Right atrium auricular region (tissue), 2 donors: ENCODE measurements around the gene CCNL1. TPM values are rescaled to one million over a fixed set of nuclear protein-coding genes. Genes with fewer than 3 reads are reported as not detected.
"Not testable (repeated sequence)": the region's sequence is repeated elsewhere in the genome, so short reads cannot be mapped to it uniquely, and the experiment has no call there.

Experiments used
- DNase-seq: peaks from one replicate; pipeline ENCODE4 v3.0.0-alpha.2; 2019; ENCODE audit warnings: low spot score
- H3K27ac ChIP-seq, 2 donors: fragments of 200-600 bp; sonication (generic); 1 replicate in 1 of 2; 2 replicates in 1 of 2; pipeline ENCODE4 v1.5.1; 2016 to 2019
- H3K27me3 ChIP-seq, 2 donors: fragments of 200-600 bp; sonication (generic); one replicate each; pipeline versions ENCODE4 v1.5.1 to v1.6.0; 2017 to 2019
- H3K36me3 ChIP-seq: fragments of 200-600 bp; sonication (generic); one replicate; pipeline ENCODE4 v1.5.1; 2016
- H3K4me1 ChIP-seq, 2 donors: fragments of 200-600 bp; sonication (generic); one replicate each; pipeline versions ENCODE4 v1.5.1 to v1.6.0; 2017 to 2019
- H3K4me3 ChIP-seq, 2 donors: fragments of 200-600 bp; sonication (generic); 1 replicate in 1 of 2; 2 replicates in 1 of 2; pipeline ENCODE4 v1.5.1; 2017 to 2019; ENCODE audit warnings: mild to moderate bottlenecking in 1 of 2, moderate library complexity in 1 of 2
- H3K9me3 ChIP-seq, 2 donors: fragments of 200-600 bp; sonication (generic); one replicate each; pipeline ENCODE4 v1.5.1; 2019
- total RNA-seq, 2 donors: library from RNA; depleted of rRNA; stranded (reverse); fragments of >200 nt; gene quantifications; one replicate each; pipeline ENCODE4 v1.1.0, GENCODE V29; 2016
- TF ChIP-seq, protein P1 (sequence below), 2 donors: fragments of 200-600 bp; sonication (generic); IDR thresholded peaks; one replicate each; pipeline ENCODE4 v1.5.1; 2019; ENCODE audit warnings: antibody characterized with exemption in 2 of 2

Gene CCNL1
- total RNA-seq, 2 donors from 2014 or later: 43.8 to 44.3 TPM

GRCh38 chr3:157179365-157179803 is 19.4 kb upstream of the CCNL1 start:
- no peak overlapping the region for H3K27ac ChIP-seq
- no peak for DNase-seq
- no peaks in the 10 kb centered on the region for H3K9me3 ChIP-seq
- H3K4me1 ChIP-seq: peaks cover 0 to 13% of the 10 kb centered on the region in 2 donors
- H3K27me3 ChIP-seq: no peaks in the 10 kb centered on the region
- TF ChIP-seq, protein P1, sequence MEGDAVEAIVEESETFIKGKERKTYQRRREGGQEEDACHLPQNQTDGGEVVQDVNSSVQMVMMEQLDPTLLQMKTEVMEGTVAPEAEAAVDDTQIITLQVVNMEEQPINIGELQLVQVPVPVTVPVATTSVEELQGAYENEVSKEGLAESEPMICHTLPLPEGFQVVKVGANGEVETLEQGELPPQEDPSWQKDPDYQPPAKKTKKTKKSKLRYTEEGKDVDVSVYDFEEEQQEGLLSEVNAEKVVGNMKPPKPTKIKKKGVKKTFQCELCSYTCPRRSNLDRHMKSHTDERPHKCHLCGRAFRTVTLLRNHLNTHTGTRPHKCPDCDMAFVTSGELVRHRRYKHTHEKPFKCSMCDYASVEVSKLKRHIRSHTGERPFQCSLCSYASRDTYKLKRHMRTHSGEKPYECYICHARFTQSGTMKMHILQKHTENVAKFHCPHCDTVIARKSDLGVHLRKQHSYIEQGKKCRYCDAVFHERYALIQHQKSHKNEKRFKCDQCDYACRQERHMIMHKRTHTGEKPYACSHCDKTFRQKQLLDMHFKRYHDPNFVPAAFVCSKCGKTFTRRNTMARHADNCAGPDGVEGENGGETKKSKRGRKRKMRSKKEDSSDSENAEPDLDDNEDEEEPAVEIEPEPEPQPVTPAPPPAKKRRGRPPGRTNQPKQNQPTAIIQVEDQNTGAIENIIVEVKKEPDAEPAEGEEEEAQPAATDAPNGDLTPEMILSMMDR (IDR thresholded peaks at IDR 0.05): no peak
- H3K4me3 ChIP-seq: no peak overlapping the region
- H3K36me3 ChIP-seq: no peaks in the 10 kb centered on the region

- DNase-seq, H3K27ac ChIP-seq, H3K4me3 ChIP-seq, H3K9me3 ChIP-seq, H3K36me3 ChIP-seq, H3K27me3 ChIP-seq: not testable (repeated sequence)
- peaks cover 0 to 20% of the 10 kb centered on the region in 2 donors for H3K4me1 ChIP-seq
Measured at GRCh38 chr3:157178503-157179364, 18.8 kb upstream of the CCNL1 start.

DNA sequence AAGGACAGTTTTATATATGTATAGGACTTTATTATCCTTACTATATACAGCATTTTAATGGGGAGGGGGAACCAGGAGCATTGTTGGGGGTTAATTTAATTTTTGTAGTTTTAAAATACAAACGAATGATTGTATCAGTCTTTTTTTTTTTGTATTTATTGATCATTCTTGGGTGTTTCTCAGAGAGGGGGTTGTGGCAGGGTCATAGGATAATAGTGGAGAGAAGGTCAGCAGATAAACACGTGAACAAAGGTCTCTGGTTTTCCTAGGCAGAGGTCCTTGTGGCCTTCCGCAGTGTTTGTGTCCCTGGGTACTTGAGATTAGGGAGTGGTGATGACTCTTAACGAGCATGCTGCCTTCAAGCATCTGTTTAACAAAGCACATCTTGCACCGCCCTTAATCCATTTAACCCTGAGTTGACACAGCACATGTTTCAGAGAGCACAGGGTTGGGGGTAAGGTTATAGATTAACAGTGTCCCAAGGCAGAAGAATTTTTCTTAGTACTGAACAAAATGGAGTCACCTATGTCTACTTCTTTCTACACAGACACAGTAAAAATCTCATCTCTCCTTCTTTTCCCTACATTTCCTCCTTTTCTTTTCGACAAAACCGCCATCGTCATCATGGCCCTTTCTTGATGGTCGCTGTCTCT is 18.0 kb upstream of the CCNL1 start:
- H3K36me3 ChIP-seq, H3K27me3 ChIP-seq, H3K4me3 ChIP-seq, H3K27ac ChIP-seq, DNase-seq, H3K9me3 ChIP-seq: not testable (repeated sequence)
- H3K4me1 ChIP-seq: peaks cover 0 to 20% of the 10 kb centered on the region in 2 donors

DNA sequence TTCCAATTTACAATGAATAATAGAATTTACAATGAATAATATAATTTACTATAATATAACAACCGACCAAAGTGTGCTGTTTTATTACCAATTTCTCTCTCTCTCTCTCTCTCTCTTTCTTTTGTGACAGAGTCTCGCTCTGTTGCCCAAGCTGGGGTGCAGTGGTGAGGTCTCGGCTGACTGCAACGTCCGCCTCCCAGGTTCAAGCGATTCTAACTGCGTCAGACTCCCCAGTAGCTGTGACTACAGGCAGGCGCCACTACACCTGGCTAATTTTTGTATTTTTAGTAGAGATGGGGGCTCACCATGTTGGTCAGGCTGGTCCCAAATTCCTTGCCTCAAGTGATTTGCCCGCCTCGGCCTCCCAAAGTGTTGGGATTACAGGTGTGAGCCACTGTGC is 17.0 kb upstream of the CCNL1 start:
- H3K9me3 ChIP-seq: no peaks in the 10 kb centered on the region
- peaks cover 0 to 20% of the 10 kb centered on the region in 2 donors for H3K4me1 ChIP-seq
- H3K27ac ChIP-seq: no peak overlapping the region
- H3K27me3 ChIP-seq: no peaks in the 10 kb centered on the region
- no peaks in the 10 kb centered on the region for H3K36me3 ChIP-seq
- DNase-seq: no peak
- H3K4me3 ChIP-seq: no peak overlapping the region
- TF ChIP-seq, protein P1 (IDR thresholded peaks at IDR 0.05): no peak

DNA sequence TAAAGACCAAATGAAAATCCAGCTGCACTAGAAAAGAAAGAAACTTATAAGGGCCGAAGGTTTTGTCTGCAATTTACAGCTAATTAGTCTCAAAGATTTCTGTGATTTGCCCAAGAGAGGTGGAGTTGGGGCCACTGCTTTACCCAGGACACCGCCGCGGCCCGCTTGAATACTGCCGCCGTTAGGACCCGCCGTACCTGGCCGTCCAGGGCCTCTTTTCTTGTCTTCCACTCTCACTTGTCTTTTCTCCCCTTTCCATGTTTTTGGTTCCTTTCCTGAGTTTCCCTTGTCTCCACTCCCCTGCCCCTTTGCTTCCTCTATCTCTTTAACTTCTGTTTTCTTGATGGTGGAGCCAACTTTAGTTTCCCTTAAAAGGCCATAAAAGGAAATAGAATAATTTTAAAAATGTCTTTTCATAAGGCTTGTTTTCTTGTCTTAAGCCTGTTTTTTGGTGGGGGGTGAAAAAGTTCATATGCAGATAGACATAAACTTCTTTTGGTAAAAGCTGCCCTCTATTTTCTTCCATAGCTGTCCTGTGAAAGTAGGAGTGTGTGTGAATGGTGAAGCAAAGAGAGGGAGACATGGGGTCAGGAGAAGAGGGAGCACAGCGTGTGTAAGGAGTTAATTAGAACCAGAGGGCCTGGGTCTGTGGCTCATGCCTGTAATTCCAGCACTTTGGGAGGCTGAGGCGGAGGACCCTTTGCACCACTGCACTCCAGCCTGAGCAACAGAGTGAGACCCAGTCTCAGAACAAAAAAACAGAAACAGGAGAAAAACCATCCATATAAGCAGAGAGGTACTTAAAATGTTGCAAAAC is 16.0 kb upstream of the CCNL1 start:
- H3K27me3 ChIP-seq: no peaks in the 10 kb centered on the region
- H3K27ac ChIP-seq: peak overlapping the region; percentile 98 to 99
- TF ChIP-seq, protein P1 (IDR thresholded peaks at IDR 0.05): no peak
- no peaks in the 10 kb centered on the region for H3K9me3 ChIP-seq
- DNase-seq: no peak
- H3K4me1 ChIP-seq: peaks cover 0 to 20% of the 10 kb centered on the region in 2 donors
- no peaks in the 10 kb centered on the region for H3K36me3 ChIP-seq
- H3K4me3 ChIP-seq: peak overlapping the region; percentile 50 to 62

DNA sequence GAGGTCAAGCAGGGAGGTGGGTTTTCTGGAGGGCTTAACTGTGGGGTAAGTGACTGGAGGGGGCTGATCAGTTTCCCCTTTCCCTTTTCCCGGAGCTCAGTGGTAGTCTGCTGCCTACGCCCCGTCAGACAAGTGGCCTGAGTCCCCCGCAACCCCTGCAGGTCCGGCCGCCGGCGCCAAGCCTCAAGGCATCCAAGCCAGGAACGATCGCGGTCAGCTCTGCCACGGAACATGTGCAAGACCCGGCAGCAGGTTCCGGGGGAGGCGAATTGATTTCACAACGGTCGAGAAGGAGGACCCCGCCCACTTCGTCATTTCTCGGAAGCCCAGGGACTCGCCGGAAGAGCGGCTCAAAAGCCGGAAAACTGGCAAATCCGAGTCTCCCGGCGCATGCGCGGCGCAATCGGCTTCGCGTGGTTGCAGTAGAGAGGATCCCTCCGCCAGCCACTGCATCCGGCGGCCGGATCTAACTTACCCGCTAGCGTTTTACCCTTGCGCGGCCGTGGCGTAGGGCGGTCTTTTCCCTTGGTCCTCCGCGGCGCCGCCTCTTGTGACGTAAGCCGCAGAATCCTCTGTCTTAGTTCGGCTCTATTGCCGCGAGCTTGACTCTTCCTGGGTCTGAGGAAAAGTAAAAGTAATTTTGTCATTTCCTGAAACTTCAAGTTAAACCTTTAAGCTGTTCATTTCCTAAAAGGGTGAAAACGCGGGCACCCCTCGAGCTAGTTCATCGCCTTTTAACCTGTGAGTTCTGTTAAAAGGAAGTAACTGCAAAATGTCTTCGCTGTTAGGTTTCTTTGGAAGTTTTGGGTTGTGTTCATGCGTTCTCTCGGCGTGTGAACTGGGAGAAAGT is 14.9 kb upstream of the CCNL1 start:
- Histone ChIP-seq H3K4me3 (peak overlapping the region; percentile 50 to 62), H3K27ac (peak overlapping the region; percentile 98 to 99), H3K9me3 (no peaks in the 10 kb centered on the region), H3K27me3 (no peaks in the 10 kb centered on the region), H3K4me1 (peaks cover 0 to 20% of the 10 kb centered on the region in 2 donors), H3K36me3 (no peaks in the 10 kb centered on the region)
- peak; percentile 100 for DNase-seq
- TF ChIP-seq, protein P1 (IDR thresholded peaks at IDR 0.05): no peak
